WTC11 (cell line): ENCODE results near the gene PLA2G2E. TPM values are rescaled to one million over a fixed set of nuclear protein-coding genes. Genes with fewer than 3 reads are reported as not detected.
A peak's percentile ranks its signal among the peaks of the same experiment; 100 is the strongest.

Experiments used
- ATAC-seq: fragments of 200-7000 bp; cut with Tn5 transposase; 2 replicates; pipeline ENCODE4 v1.10.0; 2021; ENCODE audit warnings: mild to moderate bottlenecking, moderate library complexity
- CTCF ChIA-PET: fragments of 300-600 bp; sonication (Branson Sonifier 250); formaldehyde crosslinking; loops from one replicate; lab custom pipeline; 2021; ENCODE audit warnings: antibody characterized with exemption; lab: Charles Lee
- POLR2A ChIA-PET: fragments of 350-600 bp; sonication (Branson Sonifier 250); formaldehyde crosslinking; loops from one replicate; lab custom pipeline; 2021; ENCODE audit warnings: antibody characterized with exemption; lab: Charles Lee
- DNase-seq: peaks from one replicate; pipeline ENCODE4 v3.0.0; 2021; ENCODE audit warnings: low spot score
- H3K27ac Mint-ChIP-seq: 2 replicates; pipeline ENCODE4 v1.8.0; 2021; ENCODE audit warnings: mixed read lengths
- H3K27me3 Mint-ChIP-seq: 2 replicates; pipeline ENCODE4 v1.8.0; 2021; ENCODE audit warnings: low read depth, mild to moderate bottlenecking, moderate library complexity, mixed read lengths
- H3K36me3 Mint-ChIP-seq: 2 replicates; pipeline ENCODE4 v1.8.0; 2021; ENCODE audit warnings: mixed read lengths
- H3K4me1 Mint-ChIP-seq: 2 replicates; pipeline ENCODE4 v1.8.0; 2022; ENCODE audit warnings: mixed read lengths
- H3K4me3 Mint-ChIP-seq: 2 replicates; pipeline ENCODE4 v1.8.0; 2021; ENCODE audit warnings: mild to moderate bottlenecking, moderate library complexity, mixed read lengths
- H3K9me3 Mint-ChIP-seq: 2 replicates; pipeline ENCODE4 v1.8.0; 2021; ENCODE audit warnings: mixed read lengths
- AFF4 ChIP-seq: sonication (generic); formaldehyde crosslinking; IDR thresholded peaks from 2 replicates; pipeline ENCODE4 v1.8.1; 2023; ENCODE audit warnings: mild to moderate bottlenecking, missing genetic modification reagents, borderline replicate concordance
- ARID4B ChIP-seq: sonication (generic); formaldehyde crosslinking; IDR thresholded peaks from 2 replicates; pipeline ENCODE4 v1.8.0; 2023; ENCODE audit warnings: missing genetic modification reagents, mild to moderate bottlenecking, borderline replicate concordance
- FOXJ3 ChIP-seq: sonication (generic); formaldehyde crosslinking; IDR thresholded peaks from 2 replicates; pipeline ENCODE4 v1.9.0; 2021; ENCODE audit warnings: missing genetic modification reagents, mild to moderate bottlenecking, borderline replicate concordance
- GABPB1 ChIP-seq: sonication (generic); formaldehyde crosslinking; IDR thresholded peaks from 2 replicates; pipeline ENCODE4 v1.8.1; 2023; ENCODE audit warnings: mild to moderate bottlenecking, missing genetic modification reagents
- IRF2 ChIP-seq: sonication (generic); formaldehyde crosslinking; IDR thresholded peaks from 2 replicates; pipeline ENCODE4 v1.8.0; 2022; ENCODE audit warnings: low read depth, missing genetic modification reagents, borderline replicate concordance
- JUN ChIP-seq: sonication (generic); formaldehyde crosslinking; IDR thresholded peaks from 2 replicates; pipeline ENCODE4 v1.8.0; 2023; ENCODE audit warnings: mild to moderate bottlenecking, missing genetic modification reagents
- MYBL2 ChIP-seq: sonication (generic); formaldehyde crosslinking; IDR thresholded peaks from 2 replicates; pipeline ENCODE4 v1.8.1; 2023; ENCODE audit warnings: mild to moderate bottlenecking, moderate library complexity, missing genetic modification reagents
- OVOL2 ChIP-seq: fragments of 250-450 bp; sonication (Bioruptor Pico); IDR thresholded peaks from 2 replicates; pipeline ENCODE4 v1.9.0; 2021; ENCODE audit warnings: mild to moderate bottlenecking, borderline replicate concordance
- SMAD3 ChIP-seq: sonication (generic); formaldehyde crosslinking; IDR thresholded peaks from 2 replicates; pipeline ENCODE4 v1.8.0; 2022; ENCODE audit warnings: missing genetic modification reagents, mild to moderate bottlenecking, borderline replicate concordance
- SP1 ChIP-seq: sonication (generic); formaldehyde crosslinking; conservative IDR thresholded peaks from 2 replicates; pipeline ENCODE4 v1.8.1; 2022; ENCODE audit warnings: missing genetic modification reagents
- STAT6 ChIP-seq: sonication (generic); formaldehyde crosslinking; conservative IDR thresholded peaks from 2 replicates; pipeline ENCODE4 v1.8.1; 2023; ENCODE audit warnings: mild to moderate bottlenecking, low read depth, missing genetic modification reagents, moderate library complexity
- TEAD4 ChIP-seq: sonication (generic); formaldehyde crosslinking; IDR thresholded peaks from 2 replicates; pipeline ENCODE4 v1.8.0; 2022; ENCODE audit warnings: mild to moderate bottlenecking, missing genetic modification reagents
- USF1 ChIP-seq: sonication (generic); formaldehyde crosslinking; IDR thresholded peaks from 2 replicates; pipeline ENCODE4 v1.8.0; 2022; ENCODE audit warnings: mild to moderate bottlenecking, missing genetic modification reagents
- USF2 ChIP-seq: sonication (generic); formaldehyde crosslinking; IDR thresholded peaks from 2 replicates; pipeline ENCODE4 v1.8.1; 2023; ENCODE audit warnings: mild to moderate bottlenecking, missing genetic modification reagents, moderate library complexity
- ZNF138 ChIP-seq: sonication (generic); formaldehyde crosslinking; conservative IDR thresholded peaks from 2 replicates; pipeline ENCODE4 v1.8.1; 2022; ENCODE audit warnings: mild to moderate bottlenecking, moderate library complexity, missing genetic modification reagents
- ZNF281 ChIP-seq: sonication (generic); formaldehyde crosslinking; IDR thresholded peaks from 2 replicates; pipeline ENCODE4 v1.8.0; 2023; ENCODE audit warnings: mild to moderate bottlenecking, missing genetic modification reagents
- ZNF317 ChIP-seq: sonication (generic); formaldehyde crosslinking; IDR thresholded peaks from 2 replicates; pipeline ENCODE4 v1.8.1; 2023; ENCODE audit warnings: low read depth, mild to moderate bottlenecking, moderate library complexity, missing genetic modification reagents, borderline replicate concordance
- ZNF396 ChIP-seq: fragments of 250-450 bp; sonication (Bioruptor Pico); IDR thresholded peaks from 2 replicates; pipeline ENCODE4 v1.8.0; 2021; ENCODE audit warnings: mild to moderate bottlenecking, moderate library complexity, borderline replicate concordance
- total RNA-seq: library from RNA; stranded (reverse); gene quantifications from 3 replicates; pipeline ENCODE4 v1.2.3, GENCODE V29; 2021

PLA2G2E gene
- total RNA-seq, 1 experiment from 2014 or later: not detected

GRCh38 chr1:19938472-19938871, 15.1 kb upstream of the PLA2G2E start:
- H3K4me3 Mint-ChIP-seq: no peak overlapping the region
- no peak for TF ChIP-seq ZNF281 (CRISPR knock-in tag)
- peak; percentile 86 for TF ChIP-seq USF2 (CRISPR knock-in tag)
- no peak for TF ChIP-seq AFF4 (CRISPR knock-in tag)
- TF ChIP-seq SMAD3: no peak
- no peak for TF ChIP-seq STAT6 (CRISPR knock-in tag)
- TF ChIP-seq ZNF396 (CRISPR knock-in tag): no peak
- TF ChIP-seq USF1 (CRISPR knock-in tag): peak; percentile 81
- no peak for TF ChIP-seq GABPB1 (CRISPR knock-in tag)
- TF ChIP-seq OVOL2 (CRISPR knock-in tag): no peak
- POLR2A ChIA-PET: no interaction called here
- H3K27me3 Mint-ChIP-seq: peaks cover 2% of the 10 kb centered on the region; the same call in 1 of the 2 replicates
- no peak for DNase-seq
- CTCF ChIA-PET: no interaction called here
- H3K9me3 Mint-ChIP-seq: peaks cover 27% of the 10 kb centered on the region
- no peak for ATAC-seq
- peaks cover 4% of the 10 kb centered on the region; the same call in 1 of the 2 replicates for H3K36me3 Mint-ChIP-seq
- H3K27ac Mint-ChIP-seq: no peak overlapping the region
- peaks cover 14% of the 10 kb centered on the region for H3K4me1 Mint-ChIP-seq

GRCh38 chr1:19936061-19936750, 12.8 kb upstream of the PLA2G2E start:
- no peak for ATAC-seq
- H3K27ac Mint-ChIP-seq: no peak overlapping the region
- peaks cover 7% of the 10 kb centered on the region; the same call in 1 of the 2 replicates for H3K27me3 Mint-ChIP-seq
- H3K4me1 Mint-ChIP-seq: peaks cover 13% of the 10 kb centered on the region
- DNase-seq: no peak
- H3K36me3 Mint-ChIP-seq: peaks cover 24% of the 10 kb centered on the region
- POLR2A ChIA-PET: no interaction called here
- no peak overlapping the region for H3K4me3 Mint-ChIP-seq
- CTCF ChIA-PET: interaction anchor here (0.7 kb wide), 1 partner anchor 215 kb away, joined by 3 read pairs; no protein-coding TSS in a partner anchor
- peaks cover 39% of the 10 kb centered on the region for H3K9me3 Mint-ChIP-seq
- TF ChIP-seq SP1: no peak
- no peak for TF ChIP-seq ZNF317 (CRISPR knock-in tag)
- TF ChIP-seq IRF2: no peak
- TF ChIP-seq ARID4B (CRISPR knock-in tag): no peak
- no peak for TF ChIP-seq TEAD4 (CRISPR knock-in tag)
- no peak for TF ChIP-seq FOXJ3
- TF ChIP-seq MYBL2 (CRISPR knock-in tag): no peak
- TF ChIP-seq ZNF138 (CRISPR knock-in tag): no peak
- no peak for TF ChIP-seq JUN (CRISPR knock-in tag)
